Measurements from ENCODE around the gene NEDD9. TPM values are rescaled to one million over a fixed set of nuclear protein-coding genes. Genes with fewer than 3 reads are reported as not detected.
A peak's percentile ranks its signal among the peaks of the same experiment; 100 is the strongest.

NEDD9 gene
- total RNA-seq, 1 donor from 2014 or later: 10.3 TPM

GRCh38 chr6:11222385-11223277, 9.8 kb downstream of the NEDD9 start:
- Mint-ChIP-seq H3K36me3 (ENCODE audit: unreplicated experiment) (peaks cover 8% of the 10 kb centered on the region), H3K4me3 (ENCODE audit: unreplicated experiment) (no peak overlapping the region), H3K27me3 (ENCODE audit: unreplicated experiment) (no peaks in the 10 kb centered on the region), H3K9me3 (ENCODE audit: unreplicated experiment) (no peaks in the 10 kb centered on the region), H3K27ac (ENCODE audit: unreplicated experiment) (no peak overlapping the region), H3K4me1 (ENCODE audit: unreplicated experiment) (peaks cover 30% of the 10 kb centered on the region)
- TF ChIP-seq CTCF (IDR thresholded peaks at IDR 0.05): no peak
- DNase-seq (ENCODE audit: extremely low spot score, unreplicated experiment): no peak

GRCh38 chr6:11221623-11222384, 10.7 kb downstream of the NEDD9 start:
- Mint-ChIP-seq H3K4me3 (ENCODE audit: unreplicated experiment) (no peak overlapping the region), H3K4me1 (ENCODE audit: unreplicated experiment) (peaks cover 28% of the 10 kb centered on the region), H3K27me3 (ENCODE audit: unreplicated experiment) (no peaks in the 10 kb centered on the region)

GRCh38 chr6:11219400-11219834, 13.1 kb downstream of the NEDD9 start:
- H3K4me3 Mint-ChIP-seq (ENCODE audit: unreplicated experiment): no peak overlapping the region
- no peaks in the 10 kb centered on the region for H3K27me3 Mint-ChIP-seq (ENCODE audit: unreplicated experiment)
- no peak for TF ChIP-seq CTCF (IDR thresholded peaks at IDR 0.05)
- H3K4me1 Mint-ChIP-seq (ENCODE audit: unreplicated experiment): peaks cover 14% of the 10 kb centered on the region
- peaks cover 8% of the 10 kb centered on the region for H3K36me3 Mint-ChIP-seq (ENCODE audit: unreplicated experiment)
- DNase-seq (ENCODE audit: extremely low spot score, unreplicated experiment): no peak
- H3K9me3 Mint-ChIP-seq (ENCODE audit: unreplicated experiment): no peaks in the 10 kb centered on the region
- peak overlapping the region; percentile 13 for H3K27ac Mint-ChIP-seq (ENCODE audit: unreplicated experiment)

More at GRCh38 chr6:11221623-11222384, 10.7 kb downstream of the NEDD9 start:
- Mint-ChIP-seq H3K9me3 (ENCODE audit: unreplicated experiment) (no peaks in the 10 kb centered on the region), H3K27ac (ENCODE audit: unreplicated experiment) (no peak overlapping the region), H3K36me3 (ENCODE audit: unreplicated experiment) (peaks cover 8% of the 10 kb centered on the region)
- TF ChIP-seq CTCF (IDR thresholded peaks at IDR 0.05): no peak
- no peak for DNase-seq (ENCODE audit: extremely low spot score, unreplicated experiment)

- no peak overlapping the region for H3K4me3 Mint-ChIP-seq (ENCODE audit: unreplicated experiment)
- no peak for DNase-seq (ENCODE audit: extremely low spot score, unreplicated experiment)
- peak overlapping the region; percentile 13 for H3K27ac Mint-ChIP-seq (ENCODE audit: unreplicated experiment)
- no peak for TF ChIP-seq CTCF (IDR thresholded peaks at IDR 0.05)
- no peaks in the 10 kb centered on the region for H3K27me3 Mint-ChIP-seq (ENCODE audit: unreplicated experiment)
- peaks cover 9% of the 10 kb centered on the region for H3K4me1 Mint-ChIP-seq (ENCODE audit: unreplicated experiment)
- H3K9me3 Mint-ChIP-seq (ENCODE audit: unreplicated experiment): no peaks in the 10 kb centered on the region
- peaks cover 8% of the 10 kb centered on the region for H3K36me3 Mint-ChIP-seq (ENCODE audit: unreplicated experiment)
These were observed 13.7 kb downstream of the NEDD9 start for GRCh38 chr6:11218538-11219399.

Measured in osteocyte (in vitro differentiated cells).